GM12875 (cell line): ENCODE measurements around the gene SLC35F3.

Source experiments
- H3K4me3 ChIP-seq: one replicate; pipeline ENCODE4 v1.5.1; 2011; ENCODE audit warnings: low read depth, low read length, control low read depth
- TF ChIP-seq, protein P1 (sequence below): IDR thresholded peaks from 2 replicates; pipeline ENCODE4 v1.5.1; 2011; ENCODE audit warnings: low read depth, mild to moderate bottlenecking, control low read depth, inconsistent platforms, low read length, moderate library complexity, borderline replicate concordance; ENCODE audit not compliant: insufficient read depth

SLC35F3 gene

DNA sequence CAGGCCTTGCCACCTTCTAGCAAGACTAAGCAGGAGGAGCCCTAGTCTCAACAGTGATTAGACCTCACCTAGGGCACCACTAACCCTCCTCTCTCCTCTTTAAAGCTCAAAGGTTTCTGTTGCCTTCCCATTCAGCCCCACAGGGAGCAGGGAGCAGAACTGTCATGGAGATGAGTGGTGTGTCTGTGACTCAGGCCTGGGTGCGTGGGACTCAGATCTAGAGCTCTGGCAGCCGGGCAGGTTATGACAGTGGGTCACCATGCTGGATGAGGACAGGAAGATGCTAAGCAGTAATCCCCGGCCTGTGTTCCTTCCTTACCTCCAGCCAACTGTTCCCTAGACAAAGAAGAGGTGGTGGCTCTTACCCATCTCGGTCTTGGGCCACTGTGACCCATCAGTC is 408.7 kb downstream of the SLC35F3 start:
- no peak overlapping the region for H3K4me3 ChIP-seq
- TF ChIP-seq, protein P1, sequence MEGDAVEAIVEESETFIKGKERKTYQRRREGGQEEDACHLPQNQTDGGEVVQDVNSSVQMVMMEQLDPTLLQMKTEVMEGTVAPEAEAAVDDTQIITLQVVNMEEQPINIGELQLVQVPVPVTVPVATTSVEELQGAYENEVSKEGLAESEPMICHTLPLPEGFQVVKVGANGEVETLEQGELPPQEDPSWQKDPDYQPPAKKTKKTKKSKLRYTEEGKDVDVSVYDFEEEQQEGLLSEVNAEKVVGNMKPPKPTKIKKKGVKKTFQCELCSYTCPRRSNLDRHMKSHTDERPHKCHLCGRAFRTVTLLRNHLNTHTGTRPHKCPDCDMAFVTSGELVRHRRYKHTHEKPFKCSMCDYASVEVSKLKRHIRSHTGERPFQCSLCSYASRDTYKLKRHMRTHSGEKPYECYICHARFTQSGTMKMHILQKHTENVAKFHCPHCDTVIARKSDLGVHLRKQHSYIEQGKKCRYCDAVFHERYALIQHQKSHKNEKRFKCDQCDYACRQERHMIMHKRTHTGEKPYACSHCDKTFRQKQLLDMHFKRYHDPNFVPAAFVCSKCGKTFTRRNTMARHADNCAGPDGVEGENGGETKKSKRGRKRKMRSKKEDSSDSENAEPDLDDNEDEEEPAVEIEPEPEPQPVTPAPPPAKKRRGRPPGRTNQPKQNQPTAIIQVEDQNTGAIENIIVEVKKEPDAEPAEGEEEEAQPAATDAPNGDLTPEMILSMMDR, result no peak

DNA sequence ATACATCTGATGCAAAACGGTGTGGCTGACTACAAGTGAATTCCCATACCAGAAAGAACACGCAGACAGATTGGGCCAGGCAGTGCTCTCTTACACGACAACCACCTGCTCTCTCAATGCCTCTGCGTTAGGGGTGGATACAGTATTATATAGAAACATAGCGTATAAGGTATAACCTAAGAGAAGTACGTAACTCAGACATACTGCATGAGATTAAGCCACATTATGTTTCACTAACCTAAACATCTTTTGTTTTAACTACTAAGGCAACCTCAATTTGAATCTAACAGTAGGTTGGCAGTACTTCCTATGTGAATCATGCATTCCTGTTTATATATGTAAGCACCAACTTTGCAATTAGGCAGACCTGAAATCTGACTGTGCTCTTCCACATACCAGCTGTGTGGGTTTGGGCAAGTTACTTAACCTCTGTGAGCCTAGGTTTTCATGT is 410.6 kb downstream of the SLC35F3 start:
- no peak overlapping the region for H3K4me3 ChIP-seq
- TF ChIP-seq, protein P1, result no peak

GRCh38 chr1:234315588-234315987 is 411.1 kb downstream of the SLC35F3 start:
- TF ChIP-seq, protein P1, result no peak
- H3K4me3 ChIP-seq, result no peak overlapping the region

- no peak overlapping the region for H3K4me3 ChIP-seq
- TF ChIP-seq, protein P1, result no peak
Measured at GRCh38 chr1:234316486-234316885, 412.0 kb downstream of the SLC35F3 start.

DNA sequence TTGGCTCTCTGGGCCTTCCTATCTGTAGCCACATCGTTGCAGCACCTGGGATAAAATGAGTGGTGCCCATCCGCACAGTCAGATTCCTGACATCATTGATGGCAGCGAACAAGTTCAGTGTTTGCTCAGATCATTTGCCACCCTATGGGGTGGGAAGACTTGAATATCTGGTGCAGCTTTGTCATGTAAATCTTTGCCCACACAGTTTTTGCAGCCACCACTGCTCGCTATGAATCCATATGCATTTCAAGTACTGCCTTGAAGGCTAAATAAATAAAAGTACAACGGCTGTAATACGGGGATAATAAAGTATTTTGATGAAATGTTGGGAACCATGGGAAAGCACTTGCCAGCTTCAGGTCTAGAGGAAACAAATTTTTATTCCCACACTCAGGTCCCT is 412.5 kb downstream of the SLC35F3 start:
- TF ChIP-seq, protein P1, result no peak
- H3K4me3 ChIP-seq, result no peak overlapping the region

DNA sequence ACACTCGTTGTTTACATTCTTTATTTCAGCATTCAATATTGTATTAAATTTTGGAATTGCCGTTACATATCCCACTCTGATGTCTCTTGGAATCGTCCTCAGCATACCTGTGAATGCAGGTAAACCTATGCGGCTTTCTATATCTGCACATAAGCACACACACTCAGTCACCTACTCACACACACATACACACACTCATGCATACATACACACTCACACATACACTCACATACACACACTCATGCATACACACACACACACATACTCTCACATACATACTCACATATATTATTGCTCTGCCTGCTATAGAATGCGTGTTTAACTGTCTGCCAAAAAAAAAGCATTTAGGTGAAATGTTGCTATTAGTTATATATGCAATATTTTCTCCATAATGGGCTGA is 415.6 kb downstream of the SLC35F3 start:
- TF ChIP-seq, protein P1, result no peak
- H3K4me3 ChIP-seq, result no peak overlapping the region

- no peak overlapping the region for H3K4me3 ChIP-seq
- TF ChIP-seq, protein P1, result no peak
Measured at GRCh38 chr1:234320549-234320948, 416.1 kb downstream of the SLC35F3 start.
